NCI-H2171 treated with DMSO at 0.1 percent for 48 hours (cell line): ENCODE measurements around the gene NFATC4.

ENCODE experiments used
- DNase-seq: peaks from one replicate; lab custom pipeline; 2025; lab: John Stamatoyannopoulos, UW

Gene NFATC4

GRCh38 chr14:24388474-24389179, 20.6 kb downstream of the NFATC4 start:
- no peak for DNase-seq

GRCh38 chr14:24389226-24389848, 21.4 kb downstream of the NFATC4 start:
- DNase-seq: no peak

GRCh38 chr14:24390701-24391468, 22.9 kb downstream of the NFATC4 start:
- no peak for DNase-seq

- peak; percentile 82 for DNase-seq
Observed at GRCh38 chr14:24392325-24393091, 24.5 kb downstream of the NFATC4 start.

GRCh38 chr14:24394275-24394674, 26.3 kb downstream of the NFATC4 start:
- peak; percentile 63 for DNase-seq

- peak; percentile 58 for DNase-seq
Observed at GRCh38 chr14:24395609-24396582, 27.9 kb downstream of the NFATC4 start.

- peak; percentile 16 for DNase-seq
Observed at GRCh38 chr14:24397639-24398292, 29.8 kb downstream of the NFATC4 start.

GRCh38 chr14:24398293-24398652, 30.3 kb downstream of the NFATC4 start:
- no peak for DNase-seq

GRCh38 chr14:24398653-24399446, 30.9 kb downstream of the NFATC4 start, which contains the start of gene NYNRIN:
Gene NYNRIN (plus strand): TSS chr14:24399003. CDS start chr14:24399247, 244 bp downstream.
- DNase-seq: peak; percentile 45

- DNase-seq: peak; percentile 6
Observed at GRCh38 chr14:24399447-24399822, 31.5 kb downstream of the NFATC4 start.

- no peak for DNase-seq
Observed at GRCh38 chr14:24399999-24400718, 32.2 kb downstream of the NFATC4 start.

GRCh38 chr14:24401810-24402702, 34.1 kb downstream of the NFATC4 start:
- DNase-seq: no peak

- DNase-seq: no peak
Observed at GRCh38 chr14:24403294-24403998, 35.5 kb downstream of the NFATC4 start.

- no peak for DNase-seq
Observed at GRCh38 chr14:24404814-24405213, 36.8 kb downstream of the NFATC4 start.

GRCh38 chr14:24406416-24406815, 38.4 kb downstream of the NFATC4 start:
- DNase-seq: no peak

GRCh38 chr14:24407608-24408325, 39.8 kb downstream of the NFATC4 start:
- DNase-seq: no peak

- peak; percentile 75 for DNase-seq
Observed at GRCh38 chr14:24408764-24409163, 40.8 kb downstream of the NFATC4 start.
